Hematopoietic multipotent progenitor cell (in vitro differentiated cells): ENCODE data around the gene APP. TPM values are rescaled to one million over a fixed set of nuclear protein-coding genes. Genes with fewer than 3 reads are reported as not detected.

Source experiments
- DNase-seq, 3 donors: peaks; one replicate each; pipeline ENCODE4 v3.0.0-alpha.2; 2011 to 2015; ENCODE audit warnings: low read depth in 2 of 3, low spot score in 2 of 3
- total RNA-seq: library from RNA; depleted of rRNA; stranded (reverse); fragments of >200 nt; gene quantifications from one replicate; pipeline ENCODE4 v1.2.3, GENCODE V29; 2012

Gene APP
- total RNA-seq, 1 donor, result 126 TPM

GRCh38 chr21:26072666-26073615 lies 97.6 kb downstream of the APP start:
- DNase-seq, result no peak

- DNase-seq, result peak; percentile 10 to 54 (median 35)
Measured at GRCh38 chr21:26070822-26071425, 99.6 kb downstream of the APP start.

- no peak for DNase-seq
Measured at GRCh38 chr21:26070121-26070520, 100.4 kb downstream of the APP start.

- no peak for DNase-seq
Measured at GRCh38 chr21:26068776-26069175, 101.8 kb downstream of the APP start.

- DNase-seq, result peak; percentile 4 to 9 (median 6)
Measured at GRCh38 chr21:26067836-26068594, 102.6 kb downstream of the APP start.

GRCh38 chr21:26064506-26064905 lies 106.1 kb downstream of the APP start:
- DNase-seq, result no peak

- no peak for DNase-seq
Measured at GRCh38 chr21:26061437-26061836, 109.1 kb downstream of the APP start.

- DNase-seq, result no peak
Measured at GRCh38 chr21:26060335-26061115, 110.0 kb downstream of the APP start.

GRCh38 chr21:26057477-26058170 lies 112.9 kb downstream of the APP start:
- no peak for DNase-seq

GRCh38 chr21:26055841-26056264 lies 114.7 kb downstream of the APP start:
- no peak for DNase-seq

GRCh38 chr21:26055010-26055409 lies 115.6 kb downstream of the APP start:
- DNase-seq, result no peak

- DNase-seq, result no peak
Measured at GRCh38 chr21:26052057-26052456, 118.5 kb downstream of the APP start.

- no peak for DNase-seq
Measured at GRCh38 chr21:26050857-26051256, 119.7 kb downstream of the APP start.

- no peak for DNase-seq
Measured at GRCh38 chr21:26049803-26050202, 120.8 kb downstream of the APP start.

- DNase-seq, result no peak
Measured at GRCh38 chr21:26047279-26047967, 123.1 kb downstream of the APP start.

- no peak for DNase-seq
Measured at GRCh38 chr21:26043891-26044290, 126.7 kb downstream of the APP start.

- no peak for DNase-seq
Measured at GRCh38 chr21:26042181-26042876, 128.2 kb downstream of the APP start.

GRCh38 chr21:26041431-26042180 lies 129.0 kb downstream of the APP start:
- no peak for DNase-seq
